HL-60 (cell line): ENCODE results near the gene MYORG.

Experiments
- DNase-seq, 2 experiments: peaks; one replicate each; pipeline ENCODE4 v3.0.0-alpha.2; 2010 to 2020; ENCODE audit warnings: low read depth in 1 of 2, low spot score in 1 of 2
- H3K27ac ChIP-seq: fragments of 250-450 bp; sonication (Bioruptor Pico); replicated peaks from 2 replicates; pipeline ENCODE4 v1.5.1; 2020; ENCODE audit warnings: mild to moderate bottlenecking, moderate library complexity
- H3K27me3 ChIP-seq: fragments of 250-450 bp; sonication (Bioruptor Pico); 2 replicates; pipeline ENCODE4 v1.5.1; 2021; ENCODE audit warnings: mild to moderate bottlenecking, moderate library complexity; ENCODE audit not compliant: insufficient read depth, poor library complexity, severe bottlenecking
- H3K4me3 ChIP-seq: replicated peaks from 2 replicates; pipeline ENCODE4 v1.5.1; 2011; ENCODE audit warnings: mild to moderate bottlenecking, control low read depth, low read length; ENCODE audit not compliant: insufficient read depth
- GABPA ChIP-seq: IDR thresholded peaks from 2 replicates; pipeline ENCODE4 v1.6.1; 2012; ENCODE audit warnings: low read depth
- POLR2AphosphoS5 ChIP-seq: IDR thresholded peaks from 2 replicates; pipeline ENCODE4 v1.6.1; 2012; ENCODE audit warnings: low read depth
- SPI1 ChIP-seq: IDR thresholded peaks from 2 replicates; pipeline ENCODE4 v1.6.1; 2012; ENCODE audit warnings: low read depth, mild to moderate bottlenecking, borderline replicate concordance
- TF ChIP-seq, protein P1 (sequence below): IDR thresholded peaks from 2 replicates; pipeline ENCODE4 v1.6.1; 2012; ENCODE audit warnings: low read depth; ENCODE audit not compliant: insufficient replicate concordance
- TF ChIP-seq, protein P2 (sequence below): IDR thresholded peaks from one replicate; pipeline ENCODE4 v1.5.1; 2011; ENCODE audit warnings: low read length, control low read depth, inconsistent platforms; ENCODE audit not compliant: insufficient read depth

The MYORG gene

DNA sequence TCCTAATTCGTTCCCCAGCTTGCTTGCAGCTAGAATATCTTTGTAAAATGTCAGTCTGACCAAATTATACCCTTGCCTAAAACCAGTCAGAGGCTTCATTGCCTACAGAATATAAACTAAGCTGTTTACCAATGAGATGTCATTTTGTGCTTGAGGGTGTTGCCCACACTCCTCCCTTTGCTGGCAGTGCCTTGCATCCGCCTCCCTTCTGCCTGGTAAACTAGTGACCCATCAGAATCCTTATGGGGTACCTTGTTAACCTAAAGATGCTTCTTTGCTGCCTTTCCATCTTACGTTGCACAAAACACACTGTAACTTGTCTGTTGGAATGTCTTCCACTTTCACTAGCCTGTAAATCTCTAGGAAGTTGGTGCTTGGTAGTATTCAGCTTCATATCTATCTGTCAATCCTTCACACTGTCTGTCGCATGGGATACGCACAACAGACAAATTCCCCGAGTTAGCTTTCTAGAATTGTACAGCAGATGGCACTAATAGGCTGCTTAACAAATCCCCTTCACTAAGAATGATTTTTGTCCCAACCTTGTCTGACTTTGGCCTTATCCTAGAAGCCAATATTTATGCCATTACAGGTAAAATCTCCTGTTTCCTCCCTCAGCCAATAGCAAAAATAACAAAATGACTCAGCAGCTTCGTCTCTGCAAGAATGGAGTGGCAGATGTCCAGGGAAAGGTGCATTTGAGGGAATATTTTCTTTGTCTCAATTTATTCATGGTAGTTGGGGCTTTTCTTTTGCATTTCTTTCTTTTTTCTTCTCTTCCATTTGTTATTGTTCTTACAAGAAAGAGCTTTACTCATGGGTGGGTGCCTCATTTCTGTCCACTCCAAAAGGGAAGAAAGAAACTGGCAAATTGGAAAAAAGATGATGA is 44.4 kb downstream of the MYORG start:
- Histone ChIP-seq H3K27ac (no peak overlapping the region), H3K27me3 (no peaks in the 10 kb centered on the region), H3K4me3 (no peak overlapping the region)
- DNase-seq, result peak in 1 of 2 experiments; percentile 20
- TF ChIP-seq GABPA (no peak), SPI1 (no peak)
- TF ChIP-seq, protein P1, sequence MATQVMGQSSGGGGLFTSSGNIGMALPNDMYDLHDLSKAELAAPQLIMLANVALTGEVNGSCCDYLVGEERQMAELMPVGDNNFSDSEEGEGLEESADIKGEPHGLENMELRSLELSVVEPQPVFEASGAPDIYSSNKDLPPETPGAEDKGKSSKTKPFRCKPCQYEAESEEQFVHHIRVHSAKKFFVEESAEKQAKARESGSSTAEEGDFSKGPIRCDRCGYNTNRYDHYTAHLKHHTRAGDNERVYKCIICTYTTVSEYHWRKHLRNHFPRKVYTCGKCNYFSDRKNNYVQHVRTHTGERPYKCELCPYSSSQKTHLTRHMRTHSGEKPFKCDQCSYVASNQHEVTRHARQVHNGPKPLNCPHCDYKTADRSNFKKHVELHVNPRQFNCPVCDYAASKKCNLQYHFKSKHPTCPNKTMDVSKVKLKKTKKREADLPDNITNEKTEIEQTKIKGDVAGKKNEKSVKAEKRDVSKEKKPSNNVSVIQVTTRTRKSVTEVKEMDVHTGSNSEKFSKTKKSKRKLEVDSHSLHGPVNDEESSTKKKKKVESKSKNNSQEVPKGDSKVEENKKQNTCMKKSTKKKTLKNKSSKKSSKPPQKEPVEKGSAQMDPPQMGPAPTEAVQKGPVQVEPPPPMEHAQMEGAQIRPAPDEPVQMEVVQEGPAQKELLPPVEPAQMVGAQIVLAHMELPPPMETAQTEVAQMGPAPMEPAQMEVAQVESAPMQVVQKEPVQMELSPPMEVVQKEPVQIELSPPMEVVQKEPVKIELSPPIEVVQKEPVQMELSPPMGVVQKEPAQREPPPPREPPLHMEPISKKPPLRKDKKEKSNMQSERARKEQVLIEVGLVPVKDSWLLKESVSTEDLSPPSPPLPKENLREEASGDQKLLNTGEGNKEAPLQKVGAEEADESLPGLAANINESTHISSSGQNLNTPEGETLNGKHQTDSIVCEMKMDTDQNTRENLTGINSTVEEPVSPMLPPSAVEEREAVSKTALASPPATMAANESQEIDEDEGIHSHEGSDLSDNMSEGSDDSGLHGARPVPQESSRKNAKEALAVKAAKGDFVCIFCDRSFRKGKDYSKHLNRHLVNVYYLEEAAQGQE, result no peak
- TF ChIP-seq, protein P2, sequence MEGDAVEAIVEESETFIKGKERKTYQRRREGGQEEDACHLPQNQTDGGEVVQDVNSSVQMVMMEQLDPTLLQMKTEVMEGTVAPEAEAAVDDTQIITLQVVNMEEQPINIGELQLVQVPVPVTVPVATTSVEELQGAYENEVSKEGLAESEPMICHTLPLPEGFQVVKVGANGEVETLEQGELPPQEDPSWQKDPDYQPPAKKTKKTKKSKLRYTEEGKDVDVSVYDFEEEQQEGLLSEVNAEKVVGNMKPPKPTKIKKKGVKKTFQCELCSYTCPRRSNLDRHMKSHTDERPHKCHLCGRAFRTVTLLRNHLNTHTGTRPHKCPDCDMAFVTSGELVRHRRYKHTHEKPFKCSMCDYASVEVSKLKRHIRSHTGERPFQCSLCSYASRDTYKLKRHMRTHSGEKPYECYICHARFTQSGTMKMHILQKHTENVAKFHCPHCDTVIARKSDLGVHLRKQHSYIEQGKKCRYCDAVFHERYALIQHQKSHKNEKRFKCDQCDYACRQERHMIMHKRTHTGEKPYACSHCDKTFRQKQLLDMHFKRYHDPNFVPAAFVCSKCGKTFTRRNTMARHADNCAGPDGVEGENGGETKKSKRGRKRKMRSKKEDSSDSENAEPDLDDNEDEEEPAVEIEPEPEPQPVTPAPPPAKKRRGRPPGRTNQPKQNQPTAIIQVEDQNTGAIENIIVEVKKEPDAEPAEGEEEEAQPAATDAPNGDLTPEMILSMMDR, result no peak

DNA sequence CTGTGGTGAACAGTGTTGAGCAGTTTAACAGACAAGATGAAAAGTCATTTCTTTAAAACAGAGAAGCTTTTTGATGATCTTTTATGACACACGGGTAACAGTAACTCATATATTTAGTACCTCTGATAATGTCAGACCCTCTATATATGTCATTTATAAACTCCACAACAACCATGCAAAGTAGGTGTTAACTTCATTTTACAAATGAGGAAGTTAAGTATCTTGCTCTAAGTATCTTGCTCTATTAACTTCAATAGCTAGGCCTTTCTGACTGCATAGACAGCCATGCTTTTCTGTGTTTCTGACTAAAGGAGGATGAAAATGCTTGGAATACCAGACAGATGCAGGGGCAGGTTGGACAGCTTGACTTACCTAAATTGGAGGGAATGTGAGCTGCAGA is 45.5 kb downstream of the MYORG start:
- H3K4me3 ChIP-seq, result no peak overlapping the region
- no peak overlapping the region for H3K27ac ChIP-seq
- TF ChIP-seq POLR2AphosphoS5, result no peak
- no peaks in the 10 kb centered on the region for H3K27me3 ChIP-seq
- DNase-seq, result no peak

DNA sequence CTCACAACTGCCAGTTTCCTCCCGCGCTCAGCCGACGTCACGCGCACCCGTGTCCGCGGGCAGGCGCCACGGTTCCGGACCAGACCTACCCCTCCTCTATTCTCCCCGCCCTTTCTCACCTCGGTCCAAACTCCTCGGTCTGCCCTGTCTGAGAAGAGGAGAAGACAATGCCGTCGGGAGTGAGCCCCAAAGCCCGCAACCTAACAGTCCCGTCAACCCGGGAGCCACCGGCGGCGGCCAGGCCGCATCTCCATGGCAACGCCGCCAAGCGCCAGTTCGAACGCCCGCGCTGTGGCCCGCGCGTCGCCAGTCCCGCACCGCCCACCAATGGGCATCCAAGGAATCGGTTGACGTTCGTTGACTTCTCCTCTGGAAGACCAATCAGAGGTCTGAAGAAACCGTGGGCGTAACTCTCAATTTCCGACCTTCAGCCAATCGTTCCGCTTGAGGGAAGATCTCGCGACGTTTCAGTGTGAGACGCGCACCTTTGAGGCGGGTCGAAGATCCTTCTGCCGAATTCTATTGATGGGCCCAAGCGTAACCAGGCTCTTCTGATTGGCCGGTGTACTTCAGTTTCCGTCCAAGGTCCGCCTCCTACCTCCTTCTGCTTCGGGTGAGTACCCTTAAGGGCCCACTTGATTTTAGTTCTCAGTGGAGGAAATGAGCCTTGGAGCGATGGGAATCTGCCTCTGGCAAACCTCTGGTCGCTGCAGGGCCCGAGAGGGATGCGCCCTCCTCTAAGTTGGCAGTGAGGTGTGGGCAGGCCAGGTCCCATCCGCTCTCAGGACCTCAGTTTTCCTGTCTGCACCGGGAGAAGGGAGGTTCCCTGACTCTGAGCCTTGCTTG is 47.5 kb downstream of the MYORG start, which contains the start of the genes KIF24 and NUDT2:
TSS of gene KIF24 (minus strand) at position 282 of the 846 bp plus-strand sequence. CDS start 17,922 bp downstream, outside the sequence.
TSS of gene NUDT2 (plus strand) at position 583 of the 846 bp plus-strand sequence. CDS start 9,471 bp downstream, outside the sequence.
- Histone ChIP-seq H3K27ac (peak within 1 kb of the TSS; percentile 97), H3K4me3 (peak within 1 kb of the TSS; percentile 88), H3K27me3 (no peaks in the 10 kb centered on the region)
- TF ChIP-seq POLR2AphosphoS5 (peak; percentile 81), SPI1 (peak; percentile 53; the same call in 1 of the 2 replicates), GABPA (no peak)
- TF ChIP-seq, protein P1, result peak; percentile 72
- TF ChIP-seq, protein P2, result no peak
- peak; percentile 100 for DNase-seq

DNA sequence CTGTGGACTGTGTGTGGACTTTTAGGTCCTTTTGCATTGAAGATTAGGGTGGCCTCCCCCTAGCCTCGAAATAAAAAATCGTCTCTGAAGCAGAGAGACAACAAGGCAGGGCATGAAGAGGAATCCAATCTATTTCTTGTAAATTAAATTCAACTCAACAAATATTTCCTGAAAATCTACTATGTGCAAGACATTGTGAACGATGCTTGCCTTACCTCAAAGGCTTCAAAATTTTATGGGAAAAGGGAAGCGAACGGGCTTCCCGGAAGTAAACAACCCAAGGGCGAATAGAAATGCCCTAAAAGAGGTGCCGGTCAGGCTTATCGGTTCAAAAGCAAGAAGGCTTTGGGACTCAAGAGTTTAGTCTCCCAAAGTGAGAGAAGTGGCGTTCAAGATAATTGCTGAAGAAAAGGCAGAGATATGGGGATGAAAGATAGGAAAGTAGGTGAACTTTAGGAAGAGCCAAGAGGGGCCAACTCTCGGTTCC is 48.2 kb downstream of the MYORG start:
- H3K4me3 ChIP-seq, result peak overlapping the region; percentile 88
- TF ChIP-seq, protein P1, result no peak
- TF ChIP-seq SPI1, result peak; percentile 54; the same call in 1 of the 2 replicates
- no peak for TF ChIP-seq POLR2AphosphoS5
- no peak for TF ChIP-seq GABPA
- peak overlapping the region; percentile 97 for H3K27ac ChIP-seq
- peak in 1 of 2 experiments; percentile 61 for DNase-seq
- H3K27me3 ChIP-seq, result no peaks in the 10 kb centered on the region
